ENCODE measurements around the gene CALM3.

GRCh38 chr19:46552891-46553290 is 48.2 kb upstream of the CALM3 start:
- TF ChIP-seq YY1 (IDR thresholded peaks at IDR 0.05; ENCODE audit: insufficient read depth, insufficient read length) (no peak), ZNF274 (IDR thresholded peaks at IDR 0.05; ENCODE audit: low read depth, low read length) (no peak)
